Cardiac muscle cell (in vitro differentiated cells and primary cell): ENCODE results near the gene RARB. TPM values are rescaled to one million over a fixed set of nuclear protein-coding genes. Genes with fewer than 3 reads are reported as not detected.

Experiments used
- DNase-seq, 2 donors: peaks; one replicate each; pipeline versions ENCODE4 v3.0.0 to v3.0.0-alpha.2; 2010 to 2017; ENCODE audit warnings: low read depth in 1 of 2, low spot score in 1 of 2
- H3K27ac ChIP-seq: fragments of 200-600 bp; sonication (generic); 2 replicates; pipeline ENCODE4 v1.5.1; 2016
- H3K27me3 ChIP-seq: fragments of 200-600 bp; sonication (generic); 2 replicates; pipeline ENCODE4 v1.6.0; 2016; ENCODE audit warnings: control low read depth
- H3K36me3 ChIP-seq: fragments of 200-600 bp; sonication (generic); 2 replicates; pipeline ENCODE4 v1.5.1; 2016; ENCODE audit warnings: control low read depth
- H3K4me1 ChIP-seq: fragments of 200-600 bp; sonication (generic); 2 replicates; pipeline ENCODE4 v1.8.1; 2017; ENCODE audit warnings: low read depth, mild to moderate bottlenecking, mixed run types
- H3K4me3 ChIP-seq: fragments of 200-600 bp; sonication (generic); 2 replicates; pipeline ENCODE4 v1.5.1; 2016; ENCODE audit warnings: mild to moderate bottlenecking
- H3K9me3 ChIP-seq: fragments of 200-600 bp; sonication (generic); 2 replicates; pipeline ENCODE4 v1.5.1; 2017; ENCODE audit warnings: low read depth, mild to moderate bottlenecking, control low read depth
- polyA plus RNA-seq: library from polyadenylated mRNA; unstranded; fragments of >200 nt; fragmentation: Nextera tagmentation; extraction: Ambion mirVana; gene quantifications from 2 replicates; pipeline ENCODE4 v1.2.1, GENCODE V29; 2016
- total RNA-seq: library from RNA; depleted of rRNA; stranded (reverse); fragments of >200 nt; gene quantifications from 2 replicates; pipeline ENCODE4 v1.2.3, GENCODE V29; 2016
- TF ChIP-seq, protein P1 (sequence below): IDR thresholded peaks from 2 replicates; pipeline ENCODE4 v1.5.1; 2012; ENCODE audit warnings: low read depth, mild to moderate bottlenecking, low read length

RARB gene
- total and polyA plus RNA-seq, 2 experiments from 2014 or later: 22.4 to 27.2 TPM

DNA sequence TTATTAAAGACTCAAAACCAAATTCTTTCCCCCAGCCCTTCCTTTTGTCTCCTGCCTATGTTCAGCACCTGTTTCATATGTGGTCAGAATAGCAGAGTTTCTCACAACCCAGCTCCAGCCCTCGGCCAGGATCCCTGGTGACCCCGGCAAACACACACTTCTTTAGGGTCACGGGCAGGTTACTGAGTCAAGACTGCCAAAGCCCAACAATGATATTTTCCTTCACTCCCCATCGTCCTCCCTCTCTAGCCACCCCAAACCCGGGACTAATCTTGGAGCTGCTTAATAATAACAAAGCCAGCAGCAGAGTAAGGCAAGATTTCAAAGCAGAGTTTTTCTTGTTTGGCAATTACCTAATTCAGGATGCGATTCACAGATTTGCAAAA lies 25.5 kb downstream of the RARB start:
- no peak for DNase-seq
- peaks cover 67% of the 10 kb centered on the region for H3K4me1 ChIP-seq
- H3K9me3 ChIP-seq: no peaks in the 10 kb centered on the region
- H3K36me3 ChIP-seq: no peaks in the 10 kb centered on the region
- no peaks in the 10 kb centered on the region for H3K27me3 ChIP-seq
- H3K27ac ChIP-seq: no peak overlapping the region
- TF ChIP-seq, protein P1, sequence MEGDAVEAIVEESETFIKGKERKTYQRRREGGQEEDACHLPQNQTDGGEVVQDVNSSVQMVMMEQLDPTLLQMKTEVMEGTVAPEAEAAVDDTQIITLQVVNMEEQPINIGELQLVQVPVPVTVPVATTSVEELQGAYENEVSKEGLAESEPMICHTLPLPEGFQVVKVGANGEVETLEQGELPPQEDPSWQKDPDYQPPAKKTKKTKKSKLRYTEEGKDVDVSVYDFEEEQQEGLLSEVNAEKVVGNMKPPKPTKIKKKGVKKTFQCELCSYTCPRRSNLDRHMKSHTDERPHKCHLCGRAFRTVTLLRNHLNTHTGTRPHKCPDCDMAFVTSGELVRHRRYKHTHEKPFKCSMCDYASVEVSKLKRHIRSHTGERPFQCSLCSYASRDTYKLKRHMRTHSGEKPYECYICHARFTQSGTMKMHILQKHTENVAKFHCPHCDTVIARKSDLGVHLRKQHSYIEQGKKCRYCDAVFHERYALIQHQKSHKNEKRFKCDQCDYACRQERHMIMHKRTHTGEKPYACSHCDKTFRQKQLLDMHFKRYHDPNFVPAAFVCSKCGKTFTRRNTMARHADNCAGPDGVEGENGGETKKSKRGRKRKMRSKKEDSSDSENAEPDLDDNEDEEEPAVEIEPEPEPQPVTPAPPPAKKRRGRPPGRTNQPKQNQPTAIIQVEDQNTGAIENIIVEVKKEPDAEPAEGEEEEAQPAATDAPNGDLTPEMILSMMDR: no peak
- H3K4me3 ChIP-seq: no peak overlapping the region

DNA sequence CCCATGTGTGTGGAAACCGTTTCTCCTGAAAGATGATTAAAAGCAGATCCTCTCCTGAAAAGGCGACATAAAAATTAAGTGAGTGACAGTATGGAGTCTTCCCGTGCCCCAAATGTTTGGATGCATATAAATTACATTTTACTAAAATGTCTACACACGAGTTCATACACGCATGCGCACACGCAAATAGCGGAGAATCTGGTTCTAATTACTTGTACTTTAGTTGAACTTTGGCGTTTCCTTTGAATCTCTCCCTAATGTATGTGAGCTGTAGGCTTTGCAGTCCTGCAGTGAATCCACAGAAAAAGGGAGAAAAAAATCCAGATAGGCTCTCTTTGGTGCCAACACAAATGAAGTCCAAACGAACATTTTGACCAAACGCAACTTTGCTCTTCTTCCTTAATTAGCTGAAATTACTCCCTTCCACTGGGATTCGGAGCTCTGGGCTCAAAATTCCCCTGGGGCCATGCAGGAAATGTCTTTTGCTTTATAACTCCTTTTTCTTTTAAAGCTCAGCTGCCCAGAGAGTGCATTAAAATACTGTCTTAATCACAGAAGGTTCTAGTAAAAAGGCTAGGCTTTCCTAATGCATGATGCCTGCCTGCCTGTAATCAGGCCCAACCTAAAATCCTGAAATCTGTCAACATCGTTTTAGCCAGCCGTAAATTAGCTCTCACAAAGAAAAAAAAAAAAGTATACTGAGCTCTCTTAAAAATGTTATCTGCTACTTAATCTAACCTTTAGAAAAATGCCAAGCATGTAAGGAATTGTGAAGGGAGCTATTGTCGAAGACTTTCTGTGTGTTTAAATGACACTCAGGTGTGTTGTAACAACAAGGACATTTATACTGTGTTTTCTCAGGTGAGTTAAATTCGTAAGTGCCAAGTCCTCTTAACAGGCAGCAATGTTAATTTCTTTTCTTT lies 26.2 kb downstream of the RARB start:
- Histone ChIP-seq H3K27ac (peak overlapping the region; percentile 62), H3K36me3 (no peaks in the 10 kb centered on the region), H3K4me3 (no peak overlapping the region), H3K4me1 (peaks cover 69% of the 10 kb centered on the region), H3K27me3 (no peaks in the 10 kb centered on the region), H3K9me3 (no peaks in the 10 kb centered on the region)
- TF ChIP-seq, protein P1: no peak
- DNase-seq: peak in 1 of 2 donors; percentile 89

DNA sequence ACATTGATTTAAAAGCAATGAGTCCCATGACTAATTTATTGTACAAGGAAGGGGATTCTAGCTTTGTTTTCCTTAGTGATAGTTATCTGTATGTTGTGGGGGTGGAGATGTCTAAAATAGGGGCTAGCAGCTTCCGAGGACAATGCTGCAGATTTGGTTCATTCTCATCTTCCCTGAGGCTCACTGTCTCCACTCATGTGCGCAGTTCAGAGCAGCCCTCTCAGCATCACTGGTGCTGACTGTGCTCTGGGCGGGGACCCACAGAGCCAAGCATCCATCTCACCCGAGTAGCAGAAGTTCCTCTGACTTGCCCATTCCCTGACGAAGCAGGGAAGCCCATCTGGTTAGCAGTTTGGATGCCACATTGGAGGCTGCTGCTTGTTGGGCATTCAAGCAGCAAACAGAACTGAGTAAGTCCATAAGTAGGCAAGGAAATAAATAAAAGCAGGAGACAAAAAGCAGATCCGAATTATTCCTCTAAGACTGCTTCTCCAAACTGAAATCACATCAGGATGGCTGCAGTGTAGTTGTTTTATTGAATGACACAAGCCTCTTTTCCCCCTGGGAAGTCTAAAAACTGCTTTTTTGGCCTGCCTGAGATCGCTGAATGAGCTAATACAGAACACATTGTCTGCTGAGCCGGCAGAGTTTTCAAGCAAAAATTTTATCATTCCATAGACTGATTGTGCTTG lies 27.5 kb downstream of the RARB start:
- Histone ChIP-seq H3K9me3 (no peaks in the 10 kb centered on the region), H3K4me3 (no peak overlapping the region), H3K36me3 (no peaks in the 10 kb centered on the region), H3K4me1 (peaks cover 68% of the 10 kb centered on the region), H3K27ac (peak overlapping the region; percentile 62), H3K27me3 (no peaks in the 10 kb centered on the region)
- TF ChIP-seq, protein P1: no peak
- peak in 1 of 2 donors; percentile 59 for DNase-seq

DNA sequence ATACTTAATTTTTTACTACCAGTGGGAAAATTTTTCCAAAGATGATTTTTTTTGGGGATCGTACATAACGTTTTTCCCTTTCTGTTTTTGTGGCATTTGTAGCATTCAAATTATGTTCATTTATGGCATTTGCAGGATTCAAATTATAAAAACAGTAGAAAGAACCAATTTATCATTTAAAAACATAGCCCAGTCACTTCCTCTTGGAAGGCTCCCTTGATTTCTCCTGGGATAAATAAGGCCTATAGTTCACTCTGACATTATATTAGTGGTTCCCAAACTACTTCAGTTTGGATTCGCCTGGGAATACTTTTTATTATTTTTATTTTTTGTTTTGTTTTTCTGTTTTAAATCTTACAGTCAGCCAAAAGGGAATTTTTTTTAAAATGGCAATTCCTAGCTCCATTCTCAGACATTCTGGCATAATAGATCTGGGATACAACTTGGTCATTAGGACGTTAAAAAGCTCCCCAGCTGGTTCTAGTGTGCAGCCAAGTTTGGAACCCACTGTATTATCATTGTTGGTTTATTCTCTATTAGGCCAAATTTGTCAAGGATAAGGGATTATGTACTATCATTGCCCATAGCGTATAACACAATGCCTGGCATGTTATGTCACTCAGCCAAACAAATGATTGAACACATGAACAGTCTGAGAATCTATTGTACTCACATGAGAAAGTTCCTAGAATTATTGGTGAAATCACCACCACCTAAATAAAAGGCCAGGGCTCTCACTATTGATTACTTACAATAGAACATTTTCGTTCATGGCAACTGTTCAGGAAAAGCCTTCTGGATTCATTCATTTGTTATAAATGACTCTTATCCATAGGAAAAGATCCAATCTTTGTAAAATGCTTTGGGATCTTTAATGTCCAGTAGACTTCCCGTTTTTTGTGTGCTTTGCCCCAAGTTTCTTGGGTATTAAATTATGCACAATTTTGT lies 28.9 kb downstream of the RARB start:
- H3K9me3 ChIP-seq: no peaks in the 10 kb centered on the region
- TF ChIP-seq, protein P1: no peak
- H3K27ac ChIP-seq: peak overlapping the region; percentile 86
- H3K4me1 ChIP-seq: peaks cover 63% of the 10 kb centered on the region
- no peaks in the 10 kb centered on the region for H3K27me3 ChIP-seq
- peaks cover 4% of the 10 kb centered on the region for H3K36me3 ChIP-seq
- DNase-seq: no peak
- H3K4me3 ChIP-seq: no peak overlapping the region
